Ovary (tissue), 3 donors: ENCODE measurements around the gene ARVCF.

Experiments
- POLR2A ChIP-seq: fragments of 450-650 bp; IDR thresholded peaks from one replicate; pipeline ENCODE4 v1.6.1; 2017; ENCODE audit warnings: antibody characterized with exemption, mild to moderate bottlenecking, moderate library complexity
- TF ChIP-seq, protein P1 (sequence below), 3 donors: fragments of 450-650 bp in 2 of 3; fragments of 200-600 bp in 1 of 3; IDR thresholded peaks; one replicate each; pipeline versions ENCODE4 v1.5.1 to v1.8.0; 2016 to 2022; ENCODE audit warnings: antibody characterized with exemption in 3 of 3, mild to moderate bottlenecking in 1 of 3
- donor health status: DM: no; HTN: no; CAD: no.

DNA sequence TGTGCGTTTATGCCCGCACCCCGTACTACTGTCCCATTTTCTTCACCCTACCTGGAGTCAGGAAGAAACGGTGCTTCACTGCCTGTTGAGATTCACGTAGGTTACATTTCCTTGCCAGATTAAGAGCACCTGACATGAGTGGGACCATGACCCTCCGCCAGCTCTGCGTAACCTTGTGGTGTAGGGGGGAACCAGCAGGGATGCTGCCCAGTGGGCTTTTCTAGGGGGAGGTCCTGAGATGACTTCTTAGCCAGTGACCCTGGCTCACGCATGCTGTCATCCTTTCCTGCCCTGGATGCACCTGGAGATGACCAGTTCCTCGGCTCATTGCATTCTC is 967 bp upstream of the ARVCF start:
- no peak for TF ChIP-seq POLR2A
- TF ChIP-seq, protein P1, sequence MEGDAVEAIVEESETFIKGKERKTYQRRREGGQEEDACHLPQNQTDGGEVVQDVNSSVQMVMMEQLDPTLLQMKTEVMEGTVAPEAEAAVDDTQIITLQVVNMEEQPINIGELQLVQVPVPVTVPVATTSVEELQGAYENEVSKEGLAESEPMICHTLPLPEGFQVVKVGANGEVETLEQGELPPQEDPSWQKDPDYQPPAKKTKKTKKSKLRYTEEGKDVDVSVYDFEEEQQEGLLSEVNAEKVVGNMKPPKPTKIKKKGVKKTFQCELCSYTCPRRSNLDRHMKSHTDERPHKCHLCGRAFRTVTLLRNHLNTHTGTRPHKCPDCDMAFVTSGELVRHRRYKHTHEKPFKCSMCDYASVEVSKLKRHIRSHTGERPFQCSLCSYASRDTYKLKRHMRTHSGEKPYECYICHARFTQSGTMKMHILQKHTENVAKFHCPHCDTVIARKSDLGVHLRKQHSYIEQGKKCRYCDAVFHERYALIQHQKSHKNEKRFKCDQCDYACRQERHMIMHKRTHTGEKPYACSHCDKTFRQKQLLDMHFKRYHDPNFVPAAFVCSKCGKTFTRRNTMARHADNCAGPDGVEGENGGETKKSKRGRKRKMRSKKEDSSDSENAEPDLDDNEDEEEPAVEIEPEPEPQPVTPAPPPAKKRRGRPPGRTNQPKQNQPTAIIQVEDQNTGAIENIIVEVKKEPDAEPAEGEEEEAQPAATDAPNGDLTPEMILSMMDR (IDR thresholded peaks at IDR 0.05): no peak
